GM19240 (cell line): Measurements from ENCODE around the gene ARFIP1.
"Not testable (repeated sequence)": the region's sequence is repeated elsewhere in the genome, so short reads cannot be mapped to it uniquely, and the experiment has no call there.

Source experiments
- DNase-seq: peaks from one replicate; pipeline ENCODE4 v3.0.0; 2011; ENCODE audit warnings: low spot score; ENCODE audit not compliant: insufficient read length

The ARFIP1 gene

GRCh38 chr4:152785639-152786615 lies 6.2 kb downstream of the ARFIP1 start:
- no peak for DNase-seq

GRCh38 chr4:152786627-152787026 lies 6.9 kb downstream of the ARFIP1 start:
- no peak for DNase-seq

DNA sequence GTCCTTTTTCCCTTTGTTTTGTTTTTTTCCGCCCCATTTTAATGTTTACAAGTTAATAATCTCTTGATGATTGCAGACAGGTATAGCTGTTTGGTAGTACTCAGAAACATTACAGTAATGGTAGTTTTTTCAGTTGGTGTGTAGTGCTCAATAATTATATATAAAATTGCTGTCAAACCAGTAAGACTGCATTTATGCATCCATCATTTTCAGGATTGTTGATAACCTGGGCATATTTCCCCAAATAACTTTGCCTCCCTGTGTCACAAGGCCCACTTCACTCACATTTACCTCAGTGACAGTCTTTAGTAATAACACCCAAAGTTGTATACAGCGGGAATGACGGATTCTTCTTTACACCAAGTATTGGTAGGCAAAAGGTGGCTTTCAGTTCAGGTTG lies 16.1 kb downstream of the ARFIP1 start:
- DNase-seq = no peak

GRCh38 chr4:152803541-152803940 lies 23.8 kb downstream of the ARFIP1 start:
- DNase-seq = no peak

GRCh38 chr4:152805071-152805650 lies 25.4 kb downstream of the ARFIP1 start:
- DNase-seq = no peak

DNA sequence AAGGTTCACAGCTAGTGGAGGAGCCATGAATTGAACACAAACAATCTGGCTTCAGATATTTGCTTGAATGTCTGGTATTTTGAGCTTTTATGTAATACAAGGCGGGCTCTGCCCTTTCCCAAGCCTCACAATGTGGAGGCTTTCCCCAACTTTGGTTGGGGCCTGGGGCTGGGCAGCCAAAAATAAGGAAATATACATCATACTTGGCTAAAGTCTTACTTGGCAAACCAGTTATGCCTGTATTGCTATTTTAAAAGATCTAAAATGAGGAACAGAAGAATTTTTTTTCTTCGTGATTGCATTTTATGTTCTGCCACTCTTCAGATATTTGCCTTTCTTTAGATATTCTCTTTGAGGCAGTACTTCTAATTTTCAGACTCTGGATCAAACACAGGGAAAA lies 26.1 kb downstream of the ARFIP1 start:
- DNase-seq = no peak

- DNase-seq = no peak
Observed at GRCh38 chr4:152806501-152807125, 26.9 kb downstream of the ARFIP1 start.

GRCh38 chr4:152807294-152807829 lies 27.6 kb downstream of the ARFIP1 start:
- no peak for DNase-seq

GRCh38 chr4:152808670-152809069 lies 28.9 kb downstream of the ARFIP1 start:
- DNase-seq = no peak

GRCh38 chr4:152810715-152811287 lies 31.0 kb downstream of the ARFIP1 start:
- no peak for DNase-seq

GRCh38 chr4:152815078-152815477 lies 35.3 kb downstream of the ARFIP1 start:
- DNase-seq = no peak

- DNase-seq = no peak
Observed at GRCh38 chr4:152817331-152817730, 37.6 kb downstream of the ARFIP1 start.

DNA sequence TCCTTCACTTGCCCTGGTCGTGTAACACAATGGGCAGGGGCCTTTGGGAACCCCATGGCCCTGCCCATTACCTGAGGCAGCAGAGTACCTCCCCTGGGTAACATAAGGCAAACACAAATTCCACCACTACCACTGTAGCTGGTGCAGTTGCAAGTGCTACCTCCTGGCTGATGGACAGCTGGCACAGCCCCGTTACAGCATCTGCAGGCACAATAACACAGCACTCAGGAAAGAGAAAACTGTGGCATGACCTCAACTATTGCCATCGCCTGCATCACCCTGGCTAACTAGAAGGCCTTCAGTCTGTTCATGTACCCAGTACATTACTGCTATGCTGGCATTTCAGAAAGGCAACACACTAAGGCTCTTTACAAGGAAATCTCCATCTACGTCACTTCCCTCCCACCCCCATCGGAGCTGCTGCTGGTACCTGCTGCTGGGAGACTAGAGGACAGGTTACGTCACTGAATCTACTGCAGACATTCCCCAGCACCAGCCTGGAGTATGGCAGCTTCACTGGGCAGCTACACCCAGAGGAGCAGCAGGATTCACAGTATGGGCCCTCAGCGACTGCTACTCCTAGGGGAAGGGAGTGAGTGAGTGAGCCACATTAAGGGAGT lies 39.4 kb downstream of the ARFIP1 start:
- DNase-seq = no peak

DNA sequence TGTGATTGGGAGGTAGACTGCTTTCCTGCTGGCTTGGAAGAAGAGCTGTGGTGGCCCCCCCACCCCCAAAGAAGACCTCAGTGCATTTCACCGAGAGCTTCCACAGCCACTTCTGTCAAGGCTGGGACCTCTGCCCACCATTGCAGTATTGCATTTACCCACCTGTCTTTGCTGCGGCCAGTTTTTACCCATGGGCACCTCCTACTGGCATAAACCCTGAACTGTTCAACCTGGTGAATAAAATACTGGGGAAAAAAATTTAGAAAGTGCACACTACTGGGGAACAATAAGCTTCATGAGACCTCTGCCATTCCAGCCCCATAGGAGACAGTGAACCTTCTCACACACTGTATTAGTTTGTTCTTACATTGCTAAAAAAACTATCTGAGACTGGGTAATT lies 40.3 kb downstream of the ARFIP1 start:
- no peak for DNase-seq

DNA sequence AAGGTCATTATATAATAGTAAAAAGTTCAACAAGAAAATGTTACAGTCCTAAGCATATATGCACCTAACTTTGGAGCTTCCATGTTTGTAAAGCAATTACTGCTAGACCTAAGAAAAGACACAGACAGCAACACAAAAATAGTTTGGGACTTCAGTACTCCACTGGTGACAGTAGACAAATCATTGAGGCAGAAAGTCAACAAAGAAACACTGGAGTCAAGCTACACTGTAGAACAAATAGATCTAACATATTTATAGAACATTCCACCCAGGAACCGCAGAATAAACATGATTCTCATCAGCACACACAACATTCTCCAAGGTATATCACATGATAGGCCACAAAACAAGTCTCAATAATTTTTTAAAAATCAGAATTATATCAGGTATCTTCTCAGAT lies 42.6 kb downstream of the ARFIP1 start:
- no peak for DNase-seq

DNA sequence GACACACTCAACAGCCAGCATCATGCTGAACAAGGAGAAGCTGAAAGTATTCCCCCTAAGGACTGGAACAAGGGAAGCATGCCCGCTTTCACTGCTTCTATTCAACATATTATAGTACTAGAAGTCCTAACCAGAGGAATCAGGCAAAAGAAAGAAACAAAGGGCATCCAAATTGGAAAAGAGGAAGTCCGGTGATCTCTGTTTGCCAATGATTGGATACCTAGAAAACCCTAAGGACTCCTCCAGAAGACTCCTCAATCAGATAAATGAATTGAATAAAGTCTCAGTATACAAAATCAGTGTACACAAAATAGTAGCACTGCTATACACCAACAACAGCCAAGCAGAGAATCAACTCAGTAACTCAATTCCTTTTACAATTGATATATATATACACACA lies 44.8 kb downstream of the ARFIP1 start:
- no peak for DNase-seq

- DNase-seq = no peak
Observed at GRCh38 chr4:152825336-152825735, 45.6 kb downstream of the ARFIP1 start.

DNA sequence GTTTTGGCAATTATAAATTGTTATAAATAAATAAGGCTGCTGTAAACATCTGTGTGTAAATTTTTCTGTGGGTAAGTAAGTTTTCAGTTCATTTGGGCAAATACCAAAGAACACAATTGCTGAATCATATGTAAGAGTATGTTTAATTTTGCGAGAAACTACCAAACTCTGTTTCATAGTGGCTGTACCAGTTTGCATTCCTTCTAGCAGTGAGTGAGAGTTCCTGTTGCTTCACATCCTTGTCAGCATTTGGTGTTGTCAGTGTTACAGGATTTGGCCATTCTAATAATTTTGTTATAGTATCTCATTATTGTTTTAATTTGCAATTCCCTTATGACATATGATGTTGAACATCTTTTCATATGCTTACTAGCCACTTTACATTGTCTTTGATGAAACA lies 48.4 kb downstream of the ARFIP1 start:
- no peak for DNase-seq

- DNase-seq = no peak
Observed at GRCh38 chr4:152831416-152831815, 51.7 kb downstream of the ARFIP1 start.

DNA sequence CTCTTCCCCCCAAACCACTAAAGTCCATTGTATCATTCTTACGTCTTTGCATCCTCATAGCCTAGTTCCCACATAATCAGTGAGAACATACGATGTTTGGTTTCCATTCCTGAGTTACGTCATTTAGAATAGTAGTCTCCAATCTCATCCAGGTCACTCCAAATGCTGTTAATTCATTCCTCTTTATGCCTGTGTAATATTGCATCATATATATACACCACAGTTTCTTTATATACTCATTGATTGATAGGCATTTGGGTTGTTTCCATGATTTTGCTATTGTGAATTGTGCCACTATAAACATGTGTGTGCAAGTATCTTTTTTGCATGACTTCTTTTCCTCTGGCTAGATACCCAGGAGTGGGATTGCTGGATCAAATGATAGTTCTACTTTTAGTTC lies 57.2 kb downstream of the ARFIP1 start:
- DNase-seq = no peak

DNA sequence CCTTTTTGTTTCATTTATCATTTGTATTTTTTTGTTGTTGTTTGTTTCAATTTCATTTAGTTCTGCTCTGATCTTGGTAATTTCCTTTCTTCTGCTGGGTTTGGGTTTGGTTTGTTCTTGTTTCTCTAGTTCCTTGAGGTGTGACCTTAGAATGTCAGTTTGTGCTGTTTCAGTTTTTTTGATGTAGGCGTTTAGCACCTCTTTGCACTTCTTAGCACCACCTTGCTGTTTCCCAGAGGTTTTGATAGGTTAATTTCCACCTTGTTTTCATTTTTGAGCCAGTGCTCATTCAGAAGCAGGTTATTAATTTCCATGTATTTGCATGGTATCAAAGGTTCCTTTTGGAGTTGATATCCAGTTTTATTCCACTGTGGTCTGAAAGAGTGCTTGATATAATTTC lies 60.0 kb downstream of the ARFIP1 start:
- not testable (repeated sequence) for DNase-seq
